ENCODE results near the gene ITGB2.

Gene ITGB2

GRCh38 chr21:44920694-44921604 lies at the start of gene ITGB2:
TSS of gene ITGB2 (minus strand) at chr21:44920899. CDS start at chr21:44910782, 10,117 bp downstream.
- DNase-seq (ENCODE audit: low spot score), result no peak

GRCh38 chr21:44969931-44970755 lies 49.4 kb upstream of the ITGB2 start:
- DNase-seq (ENCODE audit: low spot score), result peak; percentile 19

GRCh38 chr21:44969066-44969670 lies 48.5 kb upstream of the ITGB2 start:
- DNase-seq (ENCODE audit: low spot score), result no peak

GRCh38 chr21:44967082-44968047 lies 46.7 kb upstream of the ITGB2 start:
- no peak for DNase-seq (ENCODE audit: low spot score)

- no peak for DNase-seq (ENCODE audit: low spot score)
These were observed 45.7 kb upstream of the ITGB2 start for GRCh38 chr21:44966135-44967081.

GRCh38 chr21:44965251-44966022 lies 44.7 kb upstream of the ITGB2 start:
- no peak for DNase-seq (ENCODE audit: low spot score)

- no peak for DNase-seq (ENCODE audit: low spot score)
These were observed 43.7 kb upstream of the ITGB2 start for GRCh38 chr21:44964381-44964780.

- peak; percentile 66 for DNase-seq (ENCODE audit: low spot score)
These were observed 41.8 kb upstream of the ITGB2 start for GRCh38 chr21:44962403-44962966.

GRCh38 chr21:44960141-44961092 lies 39.7 kb upstream of the ITGB2 start:
- DNase-seq (ENCODE audit: low spot score), result no peak

- DNase-seq (ENCODE audit: low spot score), result no peak
These were observed 38.8 kb upstream of the ITGB2 start for GRCh38 chr21:44959376-44960091.

- peak; percentile 87 for DNase-seq (ENCODE audit: low spot score)
These were observed 37.9 kb upstream of the ITGB2 start for GRCh38 chr21:44958471-44959191.

- DNase-seq (ENCODE audit: low spot score), result peak; percentile 5
These were observed 37.3 kb upstream of the ITGB2 start for GRCh38 chr21:44957901-44958451.

GRCh38 chr21:44957047-44957831 lies 36.5 kb upstream of the ITGB2 start:
- DNase-seq (ENCODE audit: low spot score), result no peak

GRCh38 chr21:44956356-44957046 lies 35.8 kb upstream of the ITGB2 start:
- no peak for DNase-seq (ENCODE audit: low spot score)

GRCh38 chr21:44955798-44956175 lies 35.1 kb upstream of the ITGB2 start:
- DNase-seq (ENCODE audit: low spot score), result no peak

All from AG08395 (cell line).